Prostate gland (tissue), 2 donors: ENCODE data around the gene CHRND. TPM values are rescaled to one million over a fixed set of nuclear protein-coding genes. Genes with fewer than 3 reads are reported as not detected.
A peak's percentile ranks its signal among the peaks of the same experiment; 100 is the strongest.

Experiments used
- DNase-seq: peaks from one replicate; pipeline ENCODE4 v3.0.0-alpha.2; 2019; ENCODE audit warnings: low spot score
- H3K27ac ChIP-seq, 2 donors: fragments of 200-600 bp; sonication (generic); 2 replicates each; pipeline ENCODE4 v1.5.1; 2017 to 2019
- H3K27me3 ChIP-seq: fragments of 200-600 bp; sonication (generic); replicated peaks from 2 replicates; pipeline ENCODE4 v1.5.1; 2019; ENCODE audit not compliant: insufficient read depth
- H3K36me3 ChIP-seq, 2 donors: fragments of 200-600 bp; sonication (generic); 1 replicate in 1 of 2; 2 replicates in 1 of 2; pipeline versions ENCODE4 v1.5.1 to v1.8.1; 2017 to 2019
- H3K4me1 ChIP-seq: fragments of 200-600 bp; sonication (generic); replicated peaks from 2 replicates; pipeline ENCODE4 v1.5.1; 2019
- H3K4me3 ChIP-seq, 2 donors: fragments of 200-600 bp; sonication (generic); 2 replicates each; pipeline ENCODE4 v1.5.1; 2017 to 2019
- H3K9me3 ChIP-seq: fragments of 200-600 bp; sonication (generic); 2 replicates; pipeline ENCODE4 v1.5.1; 2017
- CTCF ChIP-seq, 4 experiments: fragments of 200-600 bp in 2 of 4; fragments of 450-650 bp in 2 of 4; sonication (generic) in 2 of 4; IDR thresholded peaks; 1 replicate in 3 of 4; 2 replicates in 1 of 4; pipeline ENCODE4 v1.5.1; 2016 to 2019; ENCODE audit warnings: antibody characterized with exemption in 4 of 4, mild to moderate bottlenecking in 2 of 4, moderate library complexity in 2 of 4
- POLR2A ChIP-seq: fragments of 450-650 bp; IDR thresholded peaks from one replicate; pipeline ENCODE4 v1.6.1; 2016; ENCODE audit warnings: antibody characterized with exemption, mild to moderate bottlenecking
- POLR2AphosphoS5 ChIP-seq: sonication (generic); formaldehyde crosslinking; IDR thresholded peaks from one replicate; pipeline ENCODE4 v1.6.1; 2017; ENCODE audit warnings: antibody characterized with exemption
- WGBS: methylation state at CpG from one replicate; pipeline ENCODE4 v1.1.5; 2018; 5-methylcytosine and 5-hydroxymethylcytosine counted together
- intact Hi-C: fragments of 100-400 bp; cut with DNase I; formaldehyde crosslinking; loops from one replicate; pipeline ENCODE4 v1.14.2; 2022
- total RNA-seq, 2 donors: library from RNA; depleted of rRNA; stranded (reverse); fragments of >200 nt; gene quantifications; one replicate each; pipeline ENCODE4 v1.1.0, GENCODE V29; 2016

CHRND gene
- total RNA-seq, 2 donors from 2014 or later: 0.34 to 1.4 TPM

GRCh38 chr2:232545511-232546375, 19.8 kb downstream of the CHRND start:
- WGBS: 90% methylated on average over 17 of the region's 17 CpGs
- Histone ChIP-seq H3K9me3 (no peaks in the 10 kb centered on the region), H3K4me1 (no peaks in the 10 kb centered on the region), H3K27ac (no peak overlapping the region), H3K4me3 (no peak overlapping the region), H3K36me3 (no peaks in the 10 kb centered on the region), H3K27me3 (no peaks in the 10 kb centered on the region)
- TF ChIP-seq CTCF (IDR thresholded peaks at IDR 0.05) (no peak), POLR2A (no peak), POLR2AphosphoS5 (no peak)
- DNase-seq: no peak
- intact Hi-C loops: no loop called here

DNA sequence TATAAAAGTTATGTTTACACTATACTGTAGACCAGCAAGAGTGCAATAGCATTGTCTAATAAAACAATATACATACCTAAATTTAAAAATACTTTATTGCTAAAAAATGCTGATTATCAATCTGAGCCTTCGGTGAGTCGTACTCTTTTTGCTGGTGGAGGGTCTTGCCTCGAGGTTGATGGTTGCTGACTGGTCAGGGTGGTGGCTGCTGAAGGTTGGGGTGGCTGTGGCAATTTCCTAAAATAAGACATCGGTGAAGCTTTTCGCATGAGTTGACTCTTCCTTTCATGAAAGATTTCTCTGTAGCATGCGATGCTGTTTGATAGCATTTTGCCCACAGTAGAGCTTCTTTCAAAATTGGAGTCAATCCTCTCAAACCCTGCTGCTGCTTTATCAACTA, 22.0 kb downstream of the CHRND start:
- no peaks in the 10 kb centered on the region for H3K27me3 ChIP-seq
- H3K27ac ChIP-seq: no peak overlapping the region
- WGBS: 96% methylated on average over 6 of the region's 6 CpGs
- no peaks in the 10 kb centered on the region for H3K36me3 ChIP-seq
- H3K4me1 ChIP-seq: peaks cover 3% of the 10 kb centered on the region
- intact Hi-C loops: no loop called here
- no peak for TF ChIP-seq POLR2A
- no peaks in the 10 kb centered on the region for H3K9me3 ChIP-seq
- no peak for DNase-seq
- H3K4me3 ChIP-seq: no peak overlapping the region

- peak overlapping the region; percentile 96 to 97 for H3K27ac ChIP-seq
- peaks cover 3% of the 10 kb centered on the region for H3K4me1 ChIP-seq
- TF ChIP-seq POLR2A: no peak
- no peak for TF ChIP-seq POLR2AphosphoS5
- no peak for TF ChIP-seq CTCF (IDR thresholded peaks at IDR 0.05)
- H3K36me3 ChIP-seq: no peaks in the 10 kb centered on the region
- intact Hi-C loops: loop anchor here (5.0 kb wide), 1 partner anchor 37 kb away; no protein-coding TSS in a partner anchor
- H3K4me3 ChIP-seq: peak overlapping the region; percentile 92 to 97
- no peak for DNase-seq
- no peaks in the 10 kb centered on the region for H3K27me3 ChIP-seq
- WGBS: 40% methylated on average over 21 of the region's 21 CpGs
- H3K9me3 ChIP-seq: no peaks in the 10 kb centered on the region
Observed at GRCh38 chr2:232549655-232550353, 23.8 kb downstream of the CHRND start.

DNA sequence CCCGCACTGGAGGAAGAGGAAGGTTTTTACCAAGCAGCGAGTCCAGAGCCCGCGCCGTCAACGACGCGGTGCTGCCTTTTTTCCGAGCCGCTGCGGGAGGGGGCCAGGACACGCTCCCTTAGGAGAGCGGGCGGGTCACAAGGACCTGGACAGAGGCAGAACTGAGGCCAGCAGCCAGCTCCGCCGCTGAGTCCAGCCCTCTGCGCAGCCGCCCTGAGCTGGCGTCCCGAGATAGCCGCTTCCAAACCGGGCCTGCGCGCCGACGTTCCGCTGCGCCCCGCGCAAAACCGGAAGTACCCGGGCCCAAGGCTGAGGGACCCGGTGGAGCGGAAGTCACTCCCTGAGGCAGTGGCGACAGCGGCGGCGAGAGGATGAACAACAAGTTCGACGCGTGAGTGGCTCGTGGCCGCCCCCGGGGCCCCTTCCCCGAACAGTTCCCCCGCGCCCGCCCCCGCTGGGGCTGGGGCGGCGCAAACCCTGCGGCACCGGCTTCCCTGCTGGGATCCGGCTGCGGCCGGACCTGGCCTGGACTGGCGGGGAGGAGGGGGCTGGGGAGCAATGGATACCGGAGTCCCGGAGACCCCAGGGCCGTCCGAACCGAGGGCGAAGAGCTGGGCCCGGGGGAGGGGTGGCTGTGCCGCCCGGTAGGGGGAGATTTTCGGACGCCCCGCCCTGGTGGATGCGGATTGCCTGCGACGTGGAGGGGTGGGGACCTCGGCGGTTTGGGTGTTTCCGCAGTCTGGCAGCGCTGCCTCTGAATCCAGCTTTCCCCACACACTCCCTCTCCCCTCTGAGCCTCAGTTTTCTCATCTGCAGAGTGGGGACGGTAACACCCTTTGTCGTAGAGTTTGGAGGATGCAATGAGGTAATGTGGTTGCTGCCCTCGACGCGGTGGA, 24.6 kb downstream of the CHRND start, which contains the start of the genes EIF4E2 and TIGD1:
EIF4E2 (plus strand) TSS at position 336 of the 896 bp plus-strand sequence; CDS start at position 372, 36 bp downstream.
TIGD1 (minus strand) TSS at position 204 of the 896 bp plus-strand sequence. CDS start 675 bp downstream, outside the sequence.
- H3K27ac ChIP-seq: peak within 1 kb of the TSS; percentile 96 to 97
- no peaks in the 10 kb centered on the region for H3K36me3 ChIP-seq
- H3K4me3 ChIP-seq: peak within 1 kb of the TSS; percentile 92 to 97
- H3K4me1 ChIP-seq: peaks cover 3% of the 10 kb centered on the region
- intact Hi-C loops: loop anchor here (5.0 kb wide), 1 partner anchor 37 kb away; no protein-coding TSS in a partner anchor
- 1% methylated on average over 64 of the region's 81 CpGs for WGBS
- H3K9me3 ChIP-seq: no peaks in the 10 kb centered on the region
- TF ChIP-seq POLR2A (peak; percentile 87), POLR2AphosphoS5 (peak; percentile 95), CTCF (IDR thresholded peaks at IDR 0.05) (peak in 3 of 4 experiments; percentile 29 to 53 (median 50))
- peak; percentile 91 for DNase-seq
- H3K27me3 ChIP-seq: no peaks in the 10 kb centered on the region
